ENCODE measurements around the gene ZFR. TPM values are rescaled to one million over a fixed set of nuclear protein-coding genes. Genes with fewer than 3 reads are reported as not detected.
"Not testable (repeated sequence)": the region's sequence is repeated elsewhere in the genome, so short reads cannot be mapped to it uniquely, and the experiment has no call there.

Gene ZFR
- total RNA-seq, 2 donors from 2014 or later = 63.7 to 70.4 TPM

- peaks cover 75% of the 10 kb centered on the region for H3K36me3 Mint-ChIP-seq (ENCODE audit: low read depth)
Observed at GRCh38 chr5:32439086-32439642, 5.4 kb downstream of the ZFR start.

GRCh38 chr5:32436553-32437242 lies 7.8 kb downstream of the ZFR start:
- ATAC-seq (replicated peaks) = no peak
- H3K4me1 Mint-ChIP-seq = peaks cover 18% of the 10 kb centered on the region
- no peak overlapping the region for H3K4me3 Mint-ChIP-seq
- peaks cover 80% of the 10 kb centered on the region for H3K36me3 Mint-ChIP-seq (ENCODE audit: low read depth)
- H3K9me3 Mint-ChIP-seq = no peaks in the 10 kb centered on the region
- H3K27ac Mint-ChIP-seq = no peak overlapping the region
- H3K27me3 Mint-ChIP-seq = no peaks in the 10 kb centered on the region

More at GRCh38 chr5:32439086-32439642, 5.4 kb downstream of the ZFR start:
- no peaks in the 10 kb centered on the region for H3K9me3 Mint-ChIP-seq
- no peak overlapping the region for H3K4me3 Mint-ChIP-seq
- H3K27ac Mint-ChIP-seq = no peak overlapping the region
- H3K4me1 Mint-ChIP-seq = peaks cover 16% of the 10 kb centered on the region
- no peaks in the 10 kb centered on the region for H3K27me3 Mint-ChIP-seq
- no peak for ATAC-seq (replicated peaks)

- Mint-ChIP-seq H3K4me3 (no peak overlapping the region), H3K36me3 (ENCODE audit: low read depth) (peaks cover 78% of the 10 kb centered on the region), H3K27me3 (no peaks in the 10 kb centered on the region), H3K9me3 (no peaks in the 10 kb centered on the region), H3K4me1 (peaks cover 22% of the 10 kb centered on the region), H3K27ac (no peak overlapping the region)
- no peak for ATAC-seq (replicated peaks)
Observed at GRCh38 chr5:32435383-32435782, 9.2 kb downstream of the ZFR start.

GRCh38 chr5:32434221-32434620 lies 10.3 kb downstream of the ZFR start:
- peaks cover 78% of the 10 kb centered on the region for H3K36me3 Mint-ChIP-seq (ENCODE audit: low read depth)
- H3K4me3 Mint-ChIP-seq = no peak overlapping the region
- H3K27me3 Mint-ChIP-seq = no peaks in the 10 kb centered on the region
- H3K4me1 Mint-ChIP-seq = peaks cover 30% of the 10 kb centered on the region
- H3K27ac Mint-ChIP-seq = no peak overlapping the region
- no peak for ATAC-seq (replicated peaks)
- no peaks in the 10 kb centered on the region for H3K9me3 Mint-ChIP-seq

- H3K36me3 Mint-ChIP-seq (ENCODE audit: low read depth) = peaks cover 83% of the 10 kb centered on the region
Observed at GRCh38 chr5:32432633-32433032, 11.9 kb downstream of the ZFR start.

GRCh38 chr5:32430825-32431224 lies 13.7 kb downstream of the ZFR start:
- not testable (repeated sequence) for H3K9me3 Mint-ChIP-seq; ATAC-seq (replicated peaks); H3K27me3 Mint-ChIP-seq
- Mint-ChIP-seq H3K4me1 (peaks cover 43% of the 10 kb centered on the region), H3K27ac (peak overlapping the region; percentile 26), H3K4me3 (peak overlapping the region; percentile 22), H3K36me3 (ENCODE audit: low read depth) (peaks cover 95% of the 10 kb centered on the region)

More at GRCh38 chr5:32432633-32433032, 11.9 kb downstream of the ZFR start:
- no peak for ATAC-seq (replicated peaks)
- no peaks in the 10 kb centered on the region for H3K27me3 Mint-ChIP-seq
- H3K4me1 Mint-ChIP-seq = peaks cover 29% of the 10 kb centered on the region
- H3K4me3 Mint-ChIP-seq = no peak overlapping the region
- no peak overlapping the region for H3K27ac Mint-ChIP-seq
- H3K9me3 Mint-ChIP-seq = no peaks in the 10 kb centered on the region

- peaks cover 87% of the 10 kb centered on the region for H3K36me3 Mint-ChIP-seq (ENCODE audit: low read depth)
- H3K27me3 Mint-ChIP-seq = no peaks in the 10 kb centered on the region
- ATAC-seq (replicated peaks) = no peak
- no peak overlapping the region for H3K4me3 Mint-ChIP-seq
- H3K27ac Mint-ChIP-seq = no peak overlapping the region
- H3K9me3 Mint-ChIP-seq = no peaks in the 10 kb centered on the region
- H3K4me1 Mint-ChIP-seq = peaks cover 45% of the 10 kb centered on the region
Observed at GRCh38 chr5:32428426-32428825, 16.1 kb downstream of the ZFR start.

- no peak for ATAC-seq (replicated peaks)
- peaks cover 87% of the 10 kb centered on the region for H3K36me3 Mint-ChIP-seq (ENCODE audit: low read depth)
- no peak overlapping the region for H3K4me3 Mint-ChIP-seq
- H3K27ac Mint-ChIP-seq = no peak overlapping the region
- no peaks in the 10 kb centered on the region for H3K9me3 Mint-ChIP-seq
- H3K4me1 Mint-ChIP-seq = peaks cover 36% of the 10 kb centered on the region
- H3K27me3 Mint-ChIP-seq = no peaks in the 10 kb centered on the region
Observed at GRCh38 chr5:32426440-32427151, 17.9 kb downstream of the ZFR start.

GRCh38 chr5:32422697-32423096 lies 21.8 kb downstream of the ZFR start:
- H3K9me3 Mint-ChIP-seq = no peaks in the 10 kb centered on the region
- H3K27me3 Mint-ChIP-seq = no peaks in the 10 kb centered on the region
- no peak for ATAC-seq (replicated peaks)
- H3K27ac Mint-ChIP-seq = no peak overlapping the region
- no peak overlapping the region for H3K4me3 Mint-ChIP-seq
- H3K4me1 Mint-ChIP-seq = peaks cover 20% of the 10 kb centered on the region
- peaks cover 85% of the 10 kb centered on the region for H3K36me3 Mint-ChIP-seq (ENCODE audit: low read depth)

GRCh38 chr5:32421075-32421474 lies 23.5 kb downstream of the ZFR start:
- Mint-ChIP-seq H3K4me1 (peaks cover 8% of the 10 kb centered on the region), H3K4me3 (no peak overlapping the region), H3K27ac (peak overlapping the region; percentile 48), H3K9me3 (no peaks in the 10 kb centered on the region), H3K36me3 (ENCODE audit: low read depth) (peaks cover 85% of the 10 kb centered on the region), H3K27me3 (no peaks in the 10 kb centered on the region)
- peak; percentile 56 for ATAC-seq (replicated peaks)

GRCh38 chr5:32420506-32420905 lies 24.0 kb downstream of the ZFR start:
- Mint-ChIP-seq H3K36me3 (ENCODE audit: low read depth) (peaks cover 88% of the 10 kb centered on the region), H3K9me3 (no peaks in the 10 kb centered on the region), H3K27ac (no peak overlapping the region), H3K4me3 (no peak overlapping the region), H3K27me3 (no peaks in the 10 kb centered on the region), H3K4me1 (peaks cover 5% of the 10 kb centered on the region)
- no peak for ATAC-seq (replicated peaks)

- Mint-ChIP-seq H3K9me3 (no peaks in the 10 kb centered on the region), H3K4me3 (no peak overlapping the region), H3K27me3 (no peaks in the 10 kb centered on the region), H3K36me3 (ENCODE audit: low read depth) (peaks cover 92% of the 10 kb centered on the region), H3K4me1 (peaks cover 8% of the 10 kb centered on the region), H3K27ac (no peak overlapping the region)
- no peak for ATAC-seq (replicated peaks)
Observed at GRCh38 chr5:32419791-32420190, 24.7 kb downstream of the ZFR start.

GRCh38 chr5:32413466-32414263 lies 30.9 kb downstream of the ZFR start:
- H3K27me3 Mint-ChIP-seq = no peaks in the 10 kb centered on the region
- peaks cover 11% of the 10 kb centered on the region for H3K4me1 Mint-ChIP-seq
- H3K36me3 Mint-ChIP-seq (ENCODE audit: low read depth) = peaks cover 100% of the 10 kb centered on the region
- H3K9me3 Mint-ChIP-seq = no peaks in the 10 kb centered on the region
- no peak for ATAC-seq (replicated peaks)
- no peak overlapping the region for H3K4me3 Mint-ChIP-seq
- peak overlapping the region; percentile 4 for H3K27ac Mint-ChIP-seq

GRCh38 chr5:32410630-32411029 lies 33.9 kb downstream of the ZFR start:
- Mint-ChIP-seq H3K27me3 (no peaks in the 10 kb centered on the region), H3K4me1 (peaks cover 11% of the 10 kb centered on the region), H3K9me3 (no peaks in the 10 kb centered on the region), H3K36me3 (ENCODE audit: low read depth) (peaks cover 100% of the 10 kb centered on the region), H3K4me3 (no peak overlapping the region), H3K27ac (no peak overlapping the region)
- ATAC-seq (replicated peaks) = no peak
